ENCODE data around the gene CD96.
"Not testable (repeated sequence)": the region's sequence is repeated elsewhere in the genome, so short reads cannot be mapped to it uniquely, and the experiment has no call there.

CD96 gene, protein sequence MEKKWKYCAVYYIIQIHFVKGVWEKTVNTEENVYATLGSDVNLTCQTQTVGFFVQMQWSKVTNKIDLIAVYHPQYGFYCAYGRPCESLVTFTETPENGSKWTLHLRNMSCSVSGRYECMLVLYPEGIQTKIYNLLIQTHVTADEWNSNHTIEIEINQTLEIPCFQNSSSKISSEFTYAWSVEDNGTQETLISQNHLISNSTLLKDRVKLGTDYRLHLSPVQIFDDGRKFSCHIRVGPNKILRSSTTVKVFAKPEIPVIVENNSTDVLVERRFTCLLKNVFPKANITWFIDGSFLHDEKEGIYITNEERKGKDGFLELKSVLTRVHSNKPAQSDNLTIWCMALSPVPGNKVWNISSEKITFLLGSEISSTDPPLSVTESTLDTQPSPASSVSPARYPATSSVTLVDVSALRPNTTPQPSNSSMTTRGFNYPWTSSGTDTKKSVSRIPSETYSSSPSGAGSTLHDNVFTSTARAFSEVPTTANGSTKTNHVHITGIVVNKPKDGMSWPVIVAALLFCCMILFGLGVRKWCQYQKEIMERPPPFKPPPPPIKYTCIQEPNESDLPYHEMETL

DNA sequence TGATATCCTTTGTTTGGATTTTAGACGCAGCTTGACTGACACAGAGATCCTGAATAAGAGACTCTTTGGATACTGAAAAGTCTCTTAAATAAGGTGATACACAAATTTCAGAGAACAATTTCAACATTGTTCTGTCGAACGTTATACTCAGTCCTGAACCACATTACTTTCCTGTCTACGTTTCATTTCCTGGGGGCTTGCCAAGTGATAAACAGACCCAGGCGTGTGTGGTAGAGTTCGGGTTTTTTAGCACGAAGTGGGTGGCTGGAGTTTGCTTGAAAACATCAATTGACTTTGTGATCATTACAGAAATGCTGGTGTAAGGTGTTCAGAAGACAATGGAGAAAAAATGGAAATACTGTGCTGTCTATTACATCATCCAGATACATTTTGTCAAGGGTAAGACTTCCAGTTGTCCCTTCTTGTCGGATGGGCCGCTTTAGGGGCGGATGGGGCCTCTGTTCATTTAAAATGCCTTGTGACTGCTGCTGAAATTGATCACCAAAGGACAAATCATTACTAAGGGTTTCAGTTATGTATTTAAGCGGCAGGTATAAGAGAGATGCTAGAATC is at the start of gene CD96:
CD96 (plus strand) TSS at position 287 of the 573 bp plus-strand sequence; CDS start at position 339, 52 bp downstream.
- peak; percentile 49 for DNase-seq (ENCODE audit: low read depth, low spot score)

DNA sequence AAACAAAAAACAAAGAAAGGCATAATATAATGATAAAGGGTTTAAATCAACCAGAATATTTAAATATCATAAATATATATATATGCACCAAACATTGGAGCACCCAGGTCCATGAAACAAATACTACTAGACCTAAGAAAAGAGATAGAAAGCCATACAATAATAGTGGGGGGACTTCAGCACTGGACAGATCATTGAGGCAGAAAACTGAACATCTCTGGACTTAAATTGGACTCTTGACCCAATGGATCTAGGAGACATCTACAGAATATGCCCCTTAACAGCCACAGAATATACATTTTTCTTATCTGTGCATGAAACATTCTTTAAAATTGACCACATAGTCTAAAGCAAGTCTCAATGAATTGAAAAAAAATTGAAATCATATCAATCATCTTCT is 48.7 kb upstream of the CD96 start:
- DNase-seq (ENCODE audit: low read depth, low spot score) = no peak

DNA sequence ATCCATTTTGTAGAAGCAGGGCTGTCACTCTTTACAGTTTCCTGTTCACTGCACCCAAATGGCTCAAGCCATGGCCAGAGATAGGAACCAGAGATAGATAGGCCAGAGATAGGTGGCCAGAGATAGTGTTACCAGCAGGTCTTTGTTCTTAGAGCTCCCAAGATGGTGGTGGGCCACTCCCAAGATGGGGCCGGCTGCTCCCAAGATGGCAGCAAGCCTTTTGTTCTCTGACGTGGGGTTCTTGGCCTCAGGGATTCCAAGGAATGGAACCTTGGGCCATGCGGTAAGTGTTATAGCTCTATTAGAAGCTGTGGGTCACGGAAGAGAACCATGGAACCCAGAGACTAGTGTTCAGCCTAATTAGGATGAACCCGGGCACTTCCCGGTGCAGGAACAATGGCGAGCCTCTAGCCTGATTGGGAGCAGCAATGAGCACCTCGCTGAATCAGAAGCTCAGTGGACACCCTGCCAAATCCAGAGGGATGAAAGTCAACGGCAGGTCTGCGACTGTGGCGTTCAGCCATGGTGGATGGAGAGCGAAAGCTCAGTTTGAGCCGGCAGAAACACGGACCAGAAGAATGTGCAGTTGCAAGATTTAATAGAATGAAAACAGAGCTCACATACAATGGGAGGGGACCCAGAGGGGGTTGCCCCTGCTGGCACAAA is 45.0 kb upstream of the CD96 start:
- no peak for DNase-seq (ENCODE audit: low read depth, low spot score)

DNA sequence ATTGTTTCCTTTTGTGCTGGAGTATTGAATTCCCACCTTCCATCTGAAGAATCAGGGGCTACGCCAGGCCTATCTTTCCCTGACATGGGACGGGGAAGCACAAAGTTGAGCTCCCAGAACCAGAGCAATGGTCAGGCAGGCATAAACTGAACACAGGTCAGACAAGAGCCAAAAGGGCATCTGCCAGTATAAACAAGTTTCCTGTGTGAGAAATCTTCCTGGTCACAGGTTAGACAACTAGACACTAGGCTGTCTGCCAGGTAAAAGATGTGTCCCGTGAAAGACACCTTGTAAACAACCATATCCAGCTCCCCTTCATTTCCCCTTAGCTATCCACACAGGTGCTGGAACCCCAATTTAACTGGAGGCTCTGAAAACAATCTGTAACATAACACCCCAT is 44.0 kb upstream of the CD96 start:
- DNase-seq (ENCODE audit: low read depth, low spot score) = no peak

DNA sequence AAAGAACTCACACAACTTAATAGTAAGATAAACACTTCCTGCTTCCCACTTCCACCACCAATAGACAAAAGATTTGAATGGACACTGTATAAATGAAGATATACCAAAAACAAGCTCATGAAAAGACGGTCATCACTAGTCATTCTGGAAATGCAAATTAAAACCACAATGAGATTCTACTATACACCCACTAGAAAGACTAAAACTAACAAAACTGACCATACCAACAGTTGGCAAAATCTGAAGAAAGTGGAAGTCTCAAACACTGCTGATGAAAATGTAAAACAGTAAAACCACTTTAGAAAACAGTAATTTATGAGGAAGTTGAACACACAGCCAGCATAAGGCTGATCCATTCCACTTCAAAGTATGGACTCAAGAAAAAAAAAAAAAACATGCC is 35.6 kb upstream of the CD96 start:
- DNase-seq (ENCODE audit: low read depth, low spot score) = no peak

DNA sequence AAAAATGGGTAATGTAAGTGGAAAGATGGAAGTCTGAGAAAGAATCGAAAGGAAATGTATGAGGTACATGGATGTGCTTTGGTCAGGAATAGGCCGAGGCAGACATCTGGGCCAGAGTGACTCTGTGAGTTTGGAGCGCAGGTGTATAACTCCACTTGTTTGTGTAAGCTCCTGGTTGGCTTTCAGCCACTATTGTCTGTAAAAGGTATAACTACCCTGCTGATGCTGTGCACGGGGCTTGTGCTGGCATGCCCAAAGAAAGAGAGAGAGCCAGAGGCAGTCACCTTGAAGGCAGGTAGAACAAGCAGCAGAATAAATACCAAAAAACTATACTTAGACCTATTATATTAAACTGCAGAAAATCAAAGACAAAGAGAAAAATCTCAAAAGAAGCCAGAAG is 32.7 kb upstream of the CD96 start:
- DNase-seq (ENCODE audit: low read depth, low spot score) = no peak

DNA sequence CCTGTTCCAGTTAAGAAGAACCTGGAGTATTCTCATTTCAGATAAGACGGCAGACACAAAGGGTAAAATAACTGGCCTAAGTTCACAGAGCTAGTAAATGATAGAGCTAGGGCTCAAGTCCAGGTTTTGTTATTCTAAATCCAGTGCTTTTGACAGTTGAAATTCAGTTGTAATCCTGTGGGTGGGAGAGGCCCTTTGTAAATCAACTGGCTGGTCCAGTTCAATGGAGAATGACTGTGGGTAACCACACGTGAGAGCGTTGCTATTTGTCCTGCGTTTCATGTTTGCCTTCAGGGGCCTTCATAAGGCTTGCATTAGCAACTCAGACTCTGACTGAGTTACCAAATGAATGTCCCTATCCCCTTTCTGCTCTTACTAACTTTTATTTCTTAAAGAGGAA is 24.2 kb upstream of the CD96 start:
- DNase-seq (ENCODE audit: low read depth, low spot score) = no peak

DNA sequence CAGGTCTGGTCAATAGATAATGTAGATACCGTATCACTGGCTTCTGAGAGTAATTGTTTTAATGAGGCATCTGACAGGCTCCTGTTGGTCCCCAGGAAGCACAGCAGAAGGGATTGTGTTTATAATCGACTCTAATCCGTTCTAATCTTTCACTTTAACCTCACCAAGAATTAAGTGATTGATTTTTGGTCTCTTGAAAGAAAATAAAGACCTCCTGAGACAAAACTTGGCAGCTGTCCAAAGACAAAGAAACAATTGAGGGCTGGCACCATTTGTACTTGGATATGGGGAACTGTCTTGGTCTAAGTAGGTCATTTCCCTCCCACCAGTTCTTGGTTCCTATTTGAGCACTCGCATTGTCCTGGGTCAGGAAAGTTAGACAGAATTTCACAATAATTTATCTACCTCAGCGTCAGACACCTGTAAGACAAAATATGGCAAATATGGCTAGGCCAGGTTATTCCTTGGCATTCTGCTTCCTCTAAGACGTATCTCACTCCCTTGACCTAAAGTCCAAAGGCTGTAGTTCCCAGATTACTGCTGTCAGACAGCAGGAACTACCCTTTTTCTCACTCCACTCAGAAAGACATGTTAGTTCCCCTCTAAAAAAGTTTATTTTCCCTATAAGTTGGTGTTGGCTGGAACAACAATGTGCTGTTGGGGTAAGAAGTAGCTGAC is 22.7 kb upstream of the CD96 start:
- no peak for DNase-seq (ENCODE audit: low read depth, low spot score)

DNA sequence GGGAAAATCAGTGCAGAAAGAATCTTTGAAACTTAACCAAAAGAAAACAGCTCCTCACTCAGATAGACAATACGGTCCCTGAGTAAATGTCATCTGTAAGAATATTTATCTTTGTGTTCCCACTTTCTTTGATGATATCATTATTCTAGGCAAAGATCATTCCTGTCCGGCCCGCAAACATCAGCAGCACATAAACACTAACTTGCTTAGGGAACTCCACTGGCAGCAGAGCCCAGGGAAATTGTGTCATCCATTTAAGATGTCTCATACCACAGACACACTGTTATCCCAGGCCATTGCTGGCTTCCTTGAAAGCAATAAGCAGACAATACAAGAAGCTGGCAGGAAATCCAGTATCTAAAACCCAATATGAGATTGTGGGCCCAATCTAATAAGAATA is 20.1 kb upstream of the CD96 start:
- DNase-seq (ENCODE audit: low read depth, low spot score) = no peak

DNA sequence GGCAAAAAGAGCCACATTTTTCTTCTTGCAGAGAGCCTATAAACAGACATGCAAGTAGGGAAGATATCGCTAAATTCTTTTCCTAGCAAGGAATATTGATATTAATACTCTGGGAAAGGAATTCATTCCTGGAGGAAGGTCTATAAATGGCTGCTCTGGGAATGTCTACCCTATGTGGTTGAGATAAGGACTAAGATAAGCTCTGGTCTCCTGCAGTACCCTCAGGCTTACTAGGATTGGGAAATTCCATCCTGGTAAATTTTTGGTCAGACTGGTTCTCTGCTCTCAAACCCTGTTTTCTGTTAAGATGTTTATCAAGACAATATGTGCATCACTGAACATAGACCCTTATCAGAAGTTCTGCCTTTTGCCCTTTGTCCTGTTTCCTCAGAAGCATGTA is 17.5 kb upstream of the CD96 start:
- DNase-seq (ENCODE audit: low read depth, low spot score) = not testable (repeated sequence)

DNA sequence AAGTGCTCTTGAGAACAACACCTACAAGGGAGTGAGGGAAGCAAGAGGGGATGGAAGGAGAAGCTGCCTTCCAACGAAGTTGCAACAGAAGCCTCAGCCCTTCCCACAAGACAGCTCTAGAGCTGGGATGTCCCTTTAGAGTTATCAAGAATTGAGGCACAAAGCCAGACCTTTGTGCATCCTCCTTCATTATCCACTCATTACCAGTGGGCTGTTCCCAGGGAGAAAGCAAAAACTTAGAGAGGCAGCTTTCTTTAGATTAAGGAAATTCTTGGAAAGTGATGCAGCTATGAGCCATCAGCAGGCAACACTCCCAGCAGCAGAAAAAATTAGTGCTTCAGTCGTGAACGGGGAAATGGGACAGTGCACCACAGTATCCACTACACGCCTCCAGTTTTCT is 10.6 kb upstream of the CD96 start:
- no peak for DNase-seq (ENCODE audit: low read depth, low spot score)

DNA sequence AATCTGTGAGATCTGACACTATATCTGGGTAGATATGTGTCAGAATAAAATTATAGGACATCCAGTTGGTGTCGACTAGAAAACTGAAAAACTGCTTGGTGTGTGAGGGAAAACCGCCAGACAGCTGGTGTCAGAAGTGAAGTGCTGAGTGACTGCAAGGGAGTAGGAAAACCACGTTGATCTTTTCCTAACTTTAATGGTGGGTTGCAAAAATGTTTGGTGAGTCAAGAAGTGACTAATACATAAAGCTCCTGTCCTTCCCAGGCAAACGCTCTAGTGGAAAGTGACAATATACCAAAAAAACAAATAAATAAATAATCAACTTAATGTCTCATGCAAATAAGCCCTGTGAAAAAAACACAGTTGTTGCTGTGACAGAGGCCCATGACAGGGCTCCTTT is 7.3 kb upstream of the CD96 start:
- no peak for DNase-seq (ENCODE audit: low read depth, low spot score)

DNA sequence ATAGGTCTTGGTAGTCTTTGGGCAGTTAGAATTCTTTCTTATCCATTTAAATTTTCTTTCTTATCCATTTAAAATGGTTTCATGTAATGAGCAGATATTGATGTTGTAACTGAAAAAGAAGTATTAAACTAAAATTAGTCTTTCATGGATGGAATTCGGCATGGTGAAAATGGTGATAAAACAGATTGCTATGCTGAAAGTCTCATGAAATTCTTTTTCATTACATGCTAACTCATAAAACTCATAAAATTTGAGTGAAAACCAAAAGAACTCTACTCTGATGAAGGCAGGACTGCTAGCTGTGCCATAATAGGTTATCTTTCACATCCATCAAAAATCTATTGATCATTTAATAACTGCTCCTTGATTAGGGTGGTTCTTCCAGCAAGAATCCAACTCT is 3.9 kb upstream of the CD96 start:
- DNase-seq (ENCODE audit: low read depth, low spot score) = no peak

DNA sequence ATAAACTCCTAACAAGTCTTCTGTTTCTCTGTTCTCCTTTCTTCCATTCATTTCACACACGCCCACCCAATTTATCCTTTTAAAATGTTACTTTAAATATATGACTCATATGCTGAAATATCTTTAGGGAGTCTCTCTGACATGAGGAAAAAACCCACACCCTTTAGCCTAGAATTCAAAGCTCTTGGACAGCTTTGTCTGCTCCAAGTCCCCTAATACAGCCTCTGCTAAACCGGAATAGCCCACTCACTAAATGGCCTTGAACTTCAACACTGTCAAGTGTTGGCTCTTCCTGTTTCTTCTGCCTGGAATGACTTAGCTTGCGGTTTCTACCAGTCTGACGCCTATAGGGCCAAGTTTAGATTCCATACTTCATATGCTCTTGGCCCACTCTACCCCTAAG is 3.3 kb upstream of the CD96 start:
- DNase-seq (ENCODE audit: low read depth, low spot score) = no peak

DNA sequence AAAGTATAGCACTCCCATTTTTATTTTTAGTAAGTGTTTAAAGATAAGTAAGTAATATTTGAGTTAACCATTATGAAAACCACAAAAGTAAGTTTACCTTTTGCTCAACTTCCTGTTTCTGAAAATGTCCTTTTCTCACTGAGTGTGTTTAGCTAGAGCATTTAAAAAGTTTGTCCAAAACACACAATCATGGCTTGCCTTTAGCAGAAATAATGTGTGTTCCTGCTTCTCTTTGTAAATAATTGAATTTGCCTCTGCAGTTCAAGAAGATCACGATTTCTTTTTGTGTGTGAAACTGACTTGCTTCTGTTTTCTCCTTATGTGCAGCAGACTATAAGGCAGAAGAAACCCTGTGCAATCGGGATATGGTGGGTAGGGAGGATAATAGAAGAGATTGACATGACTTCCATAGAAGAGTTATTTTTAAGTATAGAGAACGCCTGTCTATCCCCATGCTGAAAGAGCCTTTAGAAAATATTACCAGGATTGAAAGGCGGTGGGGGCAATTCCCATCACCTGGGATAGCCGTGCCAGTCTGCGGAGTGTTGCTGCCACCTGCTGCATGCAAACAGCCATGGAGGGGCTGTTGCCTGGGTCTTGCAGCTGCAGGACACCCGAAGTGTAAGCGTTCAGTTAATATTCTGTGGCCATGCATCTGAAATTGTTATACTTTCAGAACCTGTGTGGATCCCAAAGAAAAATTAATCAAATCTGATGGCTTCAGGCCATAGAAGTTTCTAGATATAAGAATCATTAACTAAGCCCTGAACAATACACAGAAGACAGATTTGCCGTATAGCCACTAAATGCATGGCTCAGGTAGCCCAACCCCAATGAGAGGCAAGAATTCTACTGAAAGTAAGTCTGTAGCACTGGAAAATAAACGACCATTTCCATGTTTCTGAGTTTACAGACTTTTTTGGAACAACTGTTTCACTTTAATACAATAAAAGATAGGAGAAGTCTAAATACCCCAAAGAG is 2.4 kb upstream of the CD96 start:
- DNase-seq (ENCODE audit: low read depth, low spot score) = peak; percentile 30

DNA sequence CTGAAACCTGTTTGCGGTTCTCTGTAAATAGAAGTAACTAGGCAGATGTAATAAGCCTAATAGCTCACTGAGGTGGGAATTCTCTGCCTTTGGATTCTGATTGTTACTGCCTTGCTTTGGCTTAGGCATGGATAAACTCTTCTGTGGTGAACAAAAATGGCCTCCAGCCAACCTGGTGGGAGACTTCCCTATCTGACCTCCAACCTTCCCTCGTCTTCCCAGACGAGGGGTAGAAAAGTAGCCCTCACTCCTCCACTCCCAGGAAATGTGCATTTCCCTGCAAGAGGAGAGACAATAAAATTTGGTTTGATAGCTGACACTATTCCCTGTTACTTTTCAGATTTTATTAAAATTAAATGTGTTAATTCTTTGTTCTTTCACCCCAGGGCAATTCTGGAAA is 606 bp upstream of the CD96 start:
- no peak for DNase-seq (ENCODE audit: low read depth, low spot score)

DNA sequence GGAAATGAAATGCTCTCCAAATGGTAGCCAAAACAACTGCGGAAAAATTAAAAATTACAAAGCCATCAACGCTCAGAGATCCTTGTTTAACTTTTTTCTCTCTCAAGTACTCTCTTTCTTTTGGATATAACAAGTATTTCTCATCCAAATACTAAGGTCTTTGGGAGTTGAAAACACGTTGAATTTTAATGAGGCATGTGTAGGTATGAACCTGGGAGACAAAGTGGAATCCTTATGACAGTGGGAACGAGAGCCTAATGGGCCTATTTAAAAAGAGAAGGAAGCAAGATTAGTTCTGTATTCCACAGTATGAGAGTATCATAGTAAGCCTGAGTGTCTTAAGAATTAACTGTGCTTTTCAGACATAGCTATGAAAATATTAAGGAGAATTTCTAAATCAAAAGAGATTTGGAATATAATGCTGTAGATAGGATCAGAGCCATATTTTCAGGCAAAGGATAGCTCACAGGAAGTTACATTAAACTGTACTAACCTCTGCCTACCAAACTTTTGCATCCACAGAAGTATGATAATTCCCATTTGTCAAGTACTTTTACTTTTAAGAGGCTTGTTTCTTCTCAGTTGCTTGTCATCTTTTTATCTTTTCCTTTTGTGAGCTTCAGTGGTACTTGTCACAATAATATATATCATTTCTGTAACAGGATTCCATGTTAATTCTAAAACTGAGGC is 759 bp downstream of the CD96 start:
- no peak for DNase-seq (ENCODE audit: low read depth, low spot score)

DNA sequence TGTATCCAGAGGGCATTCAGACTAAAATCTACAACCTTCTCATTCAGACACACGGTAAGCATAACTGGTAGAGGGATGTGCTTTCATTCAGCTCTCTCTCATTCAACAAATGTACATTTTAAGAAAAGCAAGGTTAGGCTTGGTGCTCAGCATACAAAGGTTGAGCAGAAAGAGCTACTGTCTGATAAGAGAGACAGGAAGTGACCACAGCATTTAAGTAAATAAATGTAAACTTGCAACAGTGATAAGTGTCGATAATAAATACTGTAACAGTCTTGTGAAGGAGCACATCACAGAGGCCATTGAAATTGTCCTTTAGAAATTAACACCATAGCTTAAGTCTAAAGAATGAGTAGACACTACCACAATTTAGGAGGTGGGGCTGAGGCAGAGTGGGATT is 3.4 kb downstream of the CD96 start:
- DNase-seq (ENCODE audit: low read depth, low spot score) = no peak

DNA sequence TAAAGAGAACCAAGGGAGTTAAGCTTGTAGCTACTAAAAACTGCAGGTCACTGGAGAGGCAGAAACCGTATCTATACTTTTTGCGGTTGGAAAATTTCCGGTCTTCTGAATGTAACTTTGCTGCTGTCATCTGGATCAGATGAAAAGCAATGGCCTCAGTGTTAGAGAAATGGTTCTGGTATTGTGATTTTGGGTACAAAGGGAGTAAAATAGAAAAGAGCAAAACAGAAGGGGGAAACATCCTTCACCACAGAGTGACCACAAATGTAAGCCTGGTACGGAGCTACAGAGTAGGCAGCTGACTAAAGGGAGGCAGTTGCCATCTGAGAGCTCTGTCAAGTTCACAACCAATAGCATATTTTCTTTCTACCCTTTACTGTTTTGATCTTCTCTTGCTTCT is 5.6 kb downstream of the CD96 start:
- DNase-seq (ENCODE audit: low read depth, low spot score) = no peak

DNA sequence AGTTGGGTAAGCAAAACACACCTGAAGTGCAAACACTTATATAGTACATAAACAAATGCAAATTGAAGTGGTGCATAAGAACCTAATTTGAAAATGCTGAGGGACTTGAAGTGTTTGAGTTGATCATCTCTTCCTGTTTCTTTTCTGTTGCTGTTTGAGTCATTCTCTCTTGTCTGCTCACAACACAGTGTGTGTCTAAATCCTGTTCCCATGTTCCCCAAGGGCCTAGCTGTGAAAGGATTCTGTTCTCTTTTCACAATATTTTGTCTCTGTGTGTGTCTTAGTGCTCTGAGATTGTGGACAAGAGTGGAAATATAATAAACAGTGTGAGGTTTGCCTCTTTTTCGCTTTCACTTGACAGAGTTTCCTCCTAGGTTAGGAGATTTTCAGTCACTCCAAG is 6.1 kb downstream of the CD96 start:
- DNase-seq (ENCODE audit: low read depth, low spot score) = no peak

Data from activated CD4-positive, CD25-positive, alpha-beta regulatory T cell treated with anti-CD3 and anti-CD28 coated beads, Interleukin-2, amount 50 U/mL, for 16 hours (primary cell).